GM10248 (cell line): Measurements from ENCODE around the gene CRAMP1.

Experiments
- CTCF ChIA-PET: fragments of 300-600 bp; sonication (Branson Sonifier 250); formaldehyde crosslinking; extraction: SDS; loops from one replicate; lab custom pipeline; 2021; ENCODE audit warnings: antibody characterized with exemption; lab: Yijun Ruan, JAX
- POLR2A ChIA-PET: fragments of 350-650 bp; sonication (Branson Sonifier 250); formaldehyde crosslinking; extraction: SDS; loops from one replicate; lab custom pipeline; 2020; ENCODE audit warnings: antibody characterized with exemption; lab: Yijun Ruan, JAX
- DNase-seq: peaks from one replicate; pipeline ENCODE4 v3.0.0; 2012; ENCODE audit errors: extremely low spot score
- TF ChIP-seq, protein P1 (sequence below): IDR thresholded peaks from 2 replicates; pipeline ENCODE4 v1.5.1; 2012; ENCODE audit warnings: mild to moderate bottlenecking, low read depth; ENCODE audit errors: extremely low read depth, missing control alignments, control extremely low read depth

CRAMP1 gene

DNA sequence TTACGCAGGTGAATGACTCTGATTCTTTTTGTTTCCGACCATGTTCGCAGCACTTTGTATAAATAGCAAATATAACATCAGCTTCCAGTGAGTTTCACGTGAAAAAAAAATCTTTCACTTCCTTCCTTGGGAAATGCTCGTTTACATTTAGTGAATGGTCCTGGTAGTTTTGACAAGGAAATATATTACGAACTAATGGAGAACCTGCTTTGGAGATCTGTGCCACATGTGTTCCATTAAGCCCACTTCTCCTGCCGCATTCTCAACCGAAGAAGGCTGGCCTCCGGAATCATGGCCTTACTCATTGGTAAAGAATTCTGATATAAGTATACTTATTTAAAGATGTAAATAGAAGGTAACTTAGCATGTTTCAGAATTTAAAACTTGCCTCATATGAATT is 3.6 kb downstream of the CRAMP1 start:
- ChIA-PET CTCF (interaction anchor here (1.8 kb wide), 1 partner anchor 90 kb away, joined by 6 read pairs; the partner anchor contains the start of gene MAPK8IP3), POLR2A (no interaction called here)
- no peak for DNase-seq
- TF ChIP-seq, protein P1, sequence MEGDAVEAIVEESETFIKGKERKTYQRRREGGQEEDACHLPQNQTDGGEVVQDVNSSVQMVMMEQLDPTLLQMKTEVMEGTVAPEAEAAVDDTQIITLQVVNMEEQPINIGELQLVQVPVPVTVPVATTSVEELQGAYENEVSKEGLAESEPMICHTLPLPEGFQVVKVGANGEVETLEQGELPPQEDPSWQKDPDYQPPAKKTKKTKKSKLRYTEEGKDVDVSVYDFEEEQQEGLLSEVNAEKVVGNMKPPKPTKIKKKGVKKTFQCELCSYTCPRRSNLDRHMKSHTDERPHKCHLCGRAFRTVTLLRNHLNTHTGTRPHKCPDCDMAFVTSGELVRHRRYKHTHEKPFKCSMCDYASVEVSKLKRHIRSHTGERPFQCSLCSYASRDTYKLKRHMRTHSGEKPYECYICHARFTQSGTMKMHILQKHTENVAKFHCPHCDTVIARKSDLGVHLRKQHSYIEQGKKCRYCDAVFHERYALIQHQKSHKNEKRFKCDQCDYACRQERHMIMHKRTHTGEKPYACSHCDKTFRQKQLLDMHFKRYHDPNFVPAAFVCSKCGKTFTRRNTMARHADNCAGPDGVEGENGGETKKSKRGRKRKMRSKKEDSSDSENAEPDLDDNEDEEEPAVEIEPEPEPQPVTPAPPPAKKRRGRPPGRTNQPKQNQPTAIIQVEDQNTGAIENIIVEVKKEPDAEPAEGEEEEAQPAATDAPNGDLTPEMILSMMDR: no peak

GRCh38 chr16:1619976-1620375 is 7.8 kb downstream of the CRAMP1 start:
- ChIA-PET CTCF (interaction anchor here (1.1 kb wide), 1 partner anchor 86 kb away, joined by 4 read pairs; the partner anchor contains the start of gene MAPK8IP3), POLR2A (interaction anchor here (0.6 kb wide), 2 partner anchors 11 to 101 kb away, joined by 3 to 10 read pairs; no protein-coding TSS in a partner anchor)
- DNase-seq: no peak
- TF ChIP-seq, protein P1: no peak

GRCh38 chr16:1620391-1620790 is 8.2 kb downstream of the CRAMP1 start:
- TF ChIP-seq, protein P1: no peak
- DNase-seq: peak; percentile 68
- POLR2A ChIA-PET: no interaction called here
- CTCF ChIA-PET: interaction anchor here (1.1 to 1.9 kb wide), 2 partner anchors 85 to 257 kb away, joined by 4 read pairs; partner anchors contain the start of gene MAPK8IP3

- POLR2A ChIA-PET: no interaction called here
- peak; percentile 70 for DNase-seq
- TF ChIP-seq, protein P1: no peak
- CTCF ChIA-PET: interaction anchor here (1.0 to 1.9 kb wide), 3 partner anchors 84 to 258 kb away, joined by 4 read pairs; partner anchors contain the start of gene MAPK8IP3
These were observed 9.7 kb downstream of the CRAMP1 start for GRCh38 chr16:1621851-1622250.

DNA sequence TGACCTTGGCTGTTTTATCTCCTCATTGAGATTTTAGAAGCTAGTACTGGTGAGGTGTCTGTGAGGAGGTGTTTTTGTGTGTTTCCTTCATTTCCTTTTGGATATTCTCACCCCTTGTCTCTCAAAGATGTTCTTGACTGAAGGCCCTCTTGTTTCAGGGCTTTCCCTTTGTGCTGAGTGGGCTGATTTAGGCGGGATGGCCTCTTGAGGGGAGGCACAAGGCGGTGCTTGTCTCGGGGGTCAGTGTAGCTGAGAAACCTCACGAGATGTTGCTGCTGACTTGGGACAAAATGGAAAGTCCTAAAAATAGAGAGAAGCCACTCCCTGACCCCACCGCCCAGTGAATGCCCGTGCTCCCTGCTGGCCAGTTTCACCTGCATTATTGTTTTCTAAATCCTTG is 14.2 kb downstream of the CRAMP1 start:
- TF ChIP-seq, protein P1: no peak
- POLR2A ChIA-PET: no interaction called here

DNA sequence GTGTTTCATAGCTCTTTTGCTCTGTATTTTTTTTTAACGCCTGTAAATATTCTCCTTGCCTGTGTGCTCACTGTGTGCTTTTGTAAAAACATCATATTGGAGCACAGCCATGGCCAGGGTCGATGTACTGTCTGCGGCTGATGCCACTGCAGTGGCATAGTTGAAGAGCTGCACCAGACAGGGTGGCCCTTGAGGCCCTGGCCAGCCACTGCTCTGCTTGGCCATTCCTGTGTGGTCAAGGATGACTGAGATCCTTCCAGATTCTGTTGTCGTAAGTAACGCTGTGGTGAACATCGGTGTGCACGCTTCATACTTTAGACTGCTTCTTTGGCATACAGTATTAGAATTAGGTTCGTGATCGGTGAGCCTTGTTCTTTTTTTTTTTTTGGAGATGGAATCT is 14.6 kb downstream of the CRAMP1 start:
- CTCF ChIA-PET: no interaction called here

More for the DNA sequence above, 14.2 kb downstream of the CRAMP1 start:
- no peak for DNase-seq
- CTCF ChIA-PET: no interaction called here

More for the DNA sequence above, 14.6 kb downstream of the CRAMP1 start:
- TF ChIP-seq, protein P1: no peak
- POLR2A ChIA-PET: no interaction called here
- DNase-seq: no peak
